HFF-Myc (cell line): Measurements from ENCODE around the gene FLVCR2.
A peak's percentile ranks its signal among the peaks of the same experiment; 100 is the strongest.

Experiments
- DNase-seq: peaks from one replicate; pipeline ENCODE4 v3.0.0-alpha.2; 2011; ENCODE audit warnings: low read depth; ENCODE audit errors: extremely low read depth
- H3K4me3 ChIP-seq: replicated peaks from 2 replicates; pipeline ENCODE4 v1.5.1; 2011; ENCODE audit warnings: low read depth, mild to moderate bottlenecking, control low read depth, low read length
- CTCF ChIP-seq: IDR thresholded peaks from 2 replicates; pipeline ENCODE4 v1.5.1; 2012; ENCODE audit warnings: mild to moderate bottlenecking, low read depth, low read length, control low read depth; ENCODE audit errors: missing control alignments

The FLVCR2 gene

DNA sequence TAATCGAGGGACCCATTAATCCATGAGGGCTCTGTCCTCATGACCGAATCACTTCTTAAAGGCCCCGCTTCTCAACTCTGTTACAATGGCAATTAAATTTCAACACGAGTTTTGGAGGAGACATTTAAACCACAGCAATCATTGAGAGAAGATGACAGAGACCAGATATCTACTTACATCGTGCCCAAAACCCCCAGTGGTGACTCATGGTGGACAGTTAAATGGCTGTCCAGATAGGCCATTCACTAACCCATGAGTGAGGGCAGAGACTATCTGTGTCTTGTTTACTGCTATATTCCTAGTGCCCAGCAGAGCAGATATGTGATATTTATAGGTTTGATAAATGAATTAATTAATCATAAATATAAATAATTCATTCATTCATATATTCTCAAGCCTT lies 20.0 kb upstream of the FLVCR2 start:
- DNase-seq, result no peak
- TF ChIP-seq CTCF, result no peak
- no peak overlapping the region for H3K4me3 ChIP-seq

GRCh38 chr14:75559045-75559444 lies 19.4 kb upstream of the FLVCR2 start:
- TF ChIP-seq CTCF, result no peak
- no peak overlapping the region for H3K4me3 ChIP-seq
- no peak for DNase-seq

GRCh38 chr14:75559451-75560222 lies 18.8 kb upstream of the FLVCR2 start:
- TF ChIP-seq CTCF, result no peak
- H3K4me3 ChIP-seq, result no peak overlapping the region
- DNase-seq, result no peak

GRCh38 chr14:75561013-75561432 lies 17.4 kb upstream of the FLVCR2 start:
- DNase-seq, result peak; percentile 38
- peak; percentile 87 for TF ChIP-seq CTCF
- no peak overlapping the region for H3K4me3 ChIP-seq

DNA sequence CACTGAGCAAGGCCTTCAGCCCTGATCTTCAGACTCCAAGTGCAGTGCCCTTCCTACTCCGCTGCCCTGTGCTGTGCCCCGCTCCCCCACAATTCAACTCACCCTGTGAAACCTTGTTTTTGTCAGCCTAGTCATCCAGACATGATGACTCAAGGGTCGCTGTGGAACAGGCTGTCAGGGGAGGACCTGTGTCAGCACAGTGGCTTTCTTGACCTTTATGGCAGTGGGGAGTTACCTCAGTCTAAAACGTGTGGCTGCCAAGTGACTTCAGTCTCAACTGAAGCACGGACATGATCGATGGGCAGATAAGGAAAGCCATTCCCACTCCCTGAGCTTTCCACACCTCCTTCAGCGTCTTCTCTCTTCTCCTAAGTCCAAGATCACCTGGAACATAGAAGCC lies 16.3 kb upstream of the FLVCR2 start:
- no peak for TF ChIP-seq CTCF

GRCh38 chr14:75562489-75562888 lies 15.9 kb upstream of the FLVCR2 start:
- no peak overlapping the region for H3K4me3 ChIP-seq
- no peak for DNase-seq
- no peak for TF ChIP-seq CTCF

More for the DNA sequence above, 16.3 kb upstream of the FLVCR2 start:
- no peak for DNase-seq
- no peak overlapping the region for H3K4me3 ChIP-seq

DNA sequence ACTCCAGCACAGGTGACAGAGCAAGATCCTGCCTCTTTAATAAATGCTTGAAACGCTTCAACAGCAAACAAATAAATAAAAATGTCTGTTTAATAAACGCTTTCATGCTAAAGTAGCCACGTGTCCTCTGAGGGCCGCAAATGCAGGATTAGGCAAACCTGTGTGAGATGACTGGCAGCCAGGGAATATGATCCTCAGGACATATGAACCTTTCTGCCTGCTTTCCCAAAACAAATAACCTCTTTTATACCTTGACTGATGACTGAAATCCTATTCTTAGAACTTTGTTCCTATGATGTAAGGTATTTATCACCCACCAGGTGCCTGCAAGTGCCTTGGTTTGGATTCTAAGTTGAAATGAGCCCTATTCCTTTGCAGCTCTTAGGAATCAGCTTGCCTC lies 14.5 kb upstream of the FLVCR2 start:
- no peak for DNase-seq
- no peak for TF ChIP-seq CTCF
- no peak overlapping the region for H3K4me3 ChIP-seq
